HCT116 (cell line): ENCODE results near the gene NFIA. TPM values are rescaled to one million over a fixed set of nuclear protein-coding genes. Genes with fewer than 3 reads are reported as not detected.
A peak's percentile ranks its signal among the peaks of the same experiment; 100 is the strongest.

Experiments used
- ATAC-seq: fragments of 200-7000 bp; cut with Tn5 transposase; 2 replicates; pipeline ENCODE4 v1.9.1; 2020; ENCODE audit warnings: mild to moderate bottlenecking, moderate library complexity
- BruUV-seq: library from RNA; stranded (reverse); fragments of 400-500 nt; replicated peaks from 2 replicates; lab custom pipeline; 2021; lab: Mats Ljungman, UMichigan
- CTCF ChIA-PET: fragments of 300-600 bp; sonication (Branson Sonifier 250); formaldehyde crosslinking; loops from one replicate; lab custom pipeline; 2021; ENCODE audit warnings: antibody characterized with exemption; lab: Charles Lee
- POLR2A ChIA-PET: fragments of 300-600, 350-600 bp; sonication (Branson Sonifier 250); formaldehyde crosslinking; loops from one replicate; lab custom pipeline; 2021; ENCODE audit warnings: antibody characterized with exemption; lab: Charles Lee
- RAD21 ChIA-PET, 2 experiments: fragments of 300-600 bp; sonication (Branson Sonifier 250); formaldehyde crosslinking; loops; one replicate each; lab custom pipeline; 2023; ENCODE audit warnings: low total read pairs in 2 of 2; ENCODE audit not compliant: uncharacterized antibody in 2 of 2, unreplicated experiment in 2 of 2, low non-redundant PET in 1 of 2; lab: Charles Lee
- DNase-seq: peaks from one replicate; pipeline ENCODE4 v3.0.0-alpha.2; 2010; ENCODE audit warnings: low read depth, low spot score
- H2AFZ ChIP-seq: fragments of 200-600 bp; shearing (Covaris generic), sonication (generic); 2 replicates; pipeline ENCODE4 v1.6.1; 2017; ENCODE audit warnings: low read depth, mixed run types, mixed read lengths, antibody characterized with exemption, low read length; ENCODE audit not compliant: poor library complexity, severe bottlenecking
- H3K27ac ChIP-seq: 2 replicates; pipeline ENCODE4 v1.5.1; 2012; ENCODE audit warnings: low read depth, low read length
- H3K27me3 ChIP-seq: fragments of 200-600 bp; sonication (generic); 2 replicates; pipeline ENCODE4 v1.6.1; 2016; ENCODE audit warnings: mixed run types, low read length, mixed read lengths; ENCODE audit not compliant: insufficient read depth
- H3K36me3 ChIP-seq, 2 experiments: fragments of 200-500 bp in 1 of 2; fragments of 200-600 bp in 1 of 2; sonication (Bioruptor generic) in 1 of 2; sonication (generic) in 1 of 2; 2 replicates each; pipeline versions ENCODE4 v1.5.1 to v1.6.1; 2014 to 2016; ENCODE audit warnings: low read length in 2 of 2, inconsistent platforms in 1 of 2, mixed read lengths in 1 of 2, mixed run types in 1 of 2; ENCODE audit not compliant: insufficient read depth in 2 of 2, control insufficient read depth in 1 of 2
- H3K4me1 ChIP-seq, 2 experiments: fragments of 200-600 bp in 1 of 2; sonication (generic) in 1 of 2; 2 replicates each; pipeline versions ENCODE4 v1.5.1 to v1.6.1; 2012 to 2017; ENCODE audit warnings: low read length in 2 of 2, inconsistent platforms in 1 of 2, mild to moderate bottlenecking in 1 of 2, mixed read lengths in 1 of 2, mixed run types in 1 of 2, moderate library complexity in 1 of 2; ENCODE audit not compliant: insufficient read depth in 2 of 2, control insufficient read depth in 1 of 2
- H3K4me2 ChIP-seq: fragments of 200-600 bp; sonication (generic); 2 replicates; pipeline ENCODE4 v1.6.1; 2017; ENCODE audit warnings: mixed run types, low read length, mixed read lengths
- H3K4me3 ChIP-seq, 2 experiments: fragments of 200-600 bp in 1 of 2; sonication (generic) in 1 of 2; replicated peaks in 1 of 2; 2 replicates each; pipeline ENCODE4 v1.5.1; 2011 to 2016; ENCODE audit warnings: low read length in 2 of 2, control low read depth in 1 of 2, low read depth in 1 of 2, mild to moderate bottlenecking in 1 of 2, mixed read lengths in 1 of 2, mixed run types in 1 of 2
- H3K79me2 ChIP-seq: fragments of 200-600 bp; sonication (generic); 2 replicates; pipeline ENCODE4 v1.6.1; 2017; ENCODE audit warnings: mild to moderate bottlenecking, mixed run types, low read length, moderate library complexity, mixed read lengths; ENCODE audit not compliant: insufficient read depth
- H3K9ac ChIP-seq: fragments of 200-600 bp; sonication (generic); 2 replicates; pipeline ENCODE4 v1.6.1; 2016; ENCODE audit warnings: low read length, mixed read lengths
- H3K9me2 ChIP-seq: fragments of 200-600 bp; sonication (generic), shearing (Covaris generic); 2 replicates; pipeline ENCODE4 v1.6.1; 2017; ENCODE audit warnings: mixed run types, mild to moderate bottlenecking, moderate library complexity; ENCODE audit not compliant: insufficient read depth
- H3K9me3 ChIP-seq, 2 experiments: fragments of 200-500 bp in 1 of 2; fragments of 200-600 bp in 1 of 2; sonication (Bioruptor generic) in 1 of 2; sonication (generic) in 1 of 2; 2 replicates each; pipeline ENCODE4 v1.6.1; 2014 to 2017; ENCODE audit warnings: low read length in 2 of 2, mixed read lengths in 2 of 2, inconsistent platforms in 1 of 2, low read depth in 1 of 2, mild to moderate bottlenecking in 1 of 2, mixed run types in 1 of 2, moderate library complexity in 1 of 2; ENCODE audit not compliant: control insufficient read depth in 1 of 2, insufficient read depth in 1 of 2
- H4K20me1 ChIP-seq: fragments of 200-600 bp; sonication (generic), shearing (Covaris generic); 2 replicates; pipeline ENCODE4 v1.6.1; 2017; ENCODE audit warnings: mixed run types, mild to moderate bottlenecking, moderate library complexity; ENCODE audit not compliant: insufficient read depth
- CEBPB ChIP-seq: IDR thresholded peaks from 2 replicates; pipeline ENCODE4 v1.6.1; 2012; ENCODE audit warnings: low read depth
- CTCF ChIP-seq, 3 experiments: fragments of 200-600 bp in 1 of 3; sonication (generic) in 1 of 3; IDR thresholded peaks in 2 of 3; conservative IDR thresholded peaks in 1 of 3; 2 replicates each; pipeline ENCODE4 v1.5.1; 2012 to 2017; ENCODE audit warnings: low read depth in 2 of 3, low read length in 2 of 3, antibody characterized with exemption in 1 of 3, borderline replicate concordance in 1 of 3, control low read depth in 1 of 3, mild to moderate bottlenecking in 1 of 3, mixed read lengths in 1 of 3, mixed run types in 1 of 3, moderate library complexity in 1 of 3; ENCODE audit not compliant: insufficient read depth in 1 of 3
- EGR1 ChIP-seq: IDR thresholded peaks from 2 replicates; pipeline ENCODE4 v1.6.1; 2012; ENCODE audit warnings: low read depth
- ELF1 ChIP-seq: IDR thresholded peaks from 2 replicates; pipeline ENCODE4 v1.6.1; 2012; ENCODE audit warnings: low read depth, borderline replicate concordance
- EZH2 ChIP-seq: fragments of 200-600 bp; sonication (generic); IDR thresholded peaks from 2 replicates; pipeline ENCODE4 v1.6.1; 2017; ENCODE audit warnings: antibody characterized with exemption, mixed run types
- EZH2phosphoT487 ChIP-seq: fragments of 200-600 bp; IDR thresholded peaks from 2 replicates; pipeline ENCODE4 v1.6.1; 2018; ENCODE audit warnings: antibody characterized with exemption, borderline replicate concordance
- FOSL1 ChIP-seq: IDR thresholded peaks from 2 replicates; pipeline ENCODE4 v1.6.1; 2012; ENCODE audit warnings: low read depth
- JUND ChIP-seq: IDR thresholded peaks from 2 replicates; pipeline ENCODE4 v1.6.1; 2012
- POLR2A ChIP-seq: IDR thresholded peaks from 2 replicates; pipeline ENCODE4 v1.7.0; 2011; ENCODE audit warnings: borderline replicate concordance; ENCODE audit not compliant: insufficient read depth, insufficient read length; ENCODE audit errors: extremely low read depth
- POLR2AphosphoS5 ChIP-seq: IDR thresholded peaks from 2 replicates; pipeline ENCODE4 v1.6.1; 2011; ENCODE audit warnings: mild to moderate bottlenecking, low read depth, low read length, moderate library complexity
- SIN3A ChIP-seq: IDR thresholded peaks from 2 replicates; pipeline ENCODE4 v1.6.1; 2012; ENCODE audit warnings: low read depth
- SP1 ChIP-seq: IDR thresholded peaks from 2 replicates; pipeline ENCODE4 v1.6.1; 2012; ENCODE audit warnings: low read depth
- SRF ChIP-seq: IDR thresholded peaks from 2 replicates; pipeline ENCODE4 v1.6.1; 2012; ENCODE audit warnings: low read depth
- YY1 ChIP-seq: IDR thresholded peaks from 2 replicates; pipeline ENCODE4 v1.6.1; 2011; ENCODE audit warnings: low read length, low read depth, moderate library complexity, mild to moderate bottlenecking; ENCODE audit not compliant: insufficient replicate concordance; ENCODE audit errors: extremely low read depth
- ZBTB33 ChIP-seq: IDR thresholded peaks from 2 replicates; pipeline ENCODE4 v1.6.1; 2011; ENCODE audit warnings: mild to moderate bottlenecking, low read length, moderate library complexity; ENCODE audit not compliant: insufficient replicate concordance; ENCODE audit errors: extremely low read depth
- ZFX ChIP-seq: fragments of 450-650 bp; IDR thresholded peaks from 2 replicates; pipeline ENCODE4 v1.6.1; 2017
- intact Hi-C: fragments of 100-400 bp; cut with micrococcal nuclease; formaldehyde crosslinking; loops from 2 replicates; pipeline ENCODE4 v1.10.0; 2022
- total RNA-seq: library from RNA; stranded (reverse); gene quantifications from one replicate; pipeline ENCODE4 v1.2.1, GENCODE V29; 2021; ENCODE audit not compliant: unreplicated experiment
- TF ChIP-seq, protein P1 (sequence below): IDR thresholded peaks from 2 replicates; pipeline ENCODE4 v1.6.1; 2012

The NFIA gene
- total RNA-seq, 1 experiment from 2014 or later = 17.2 TPM

DNA sequence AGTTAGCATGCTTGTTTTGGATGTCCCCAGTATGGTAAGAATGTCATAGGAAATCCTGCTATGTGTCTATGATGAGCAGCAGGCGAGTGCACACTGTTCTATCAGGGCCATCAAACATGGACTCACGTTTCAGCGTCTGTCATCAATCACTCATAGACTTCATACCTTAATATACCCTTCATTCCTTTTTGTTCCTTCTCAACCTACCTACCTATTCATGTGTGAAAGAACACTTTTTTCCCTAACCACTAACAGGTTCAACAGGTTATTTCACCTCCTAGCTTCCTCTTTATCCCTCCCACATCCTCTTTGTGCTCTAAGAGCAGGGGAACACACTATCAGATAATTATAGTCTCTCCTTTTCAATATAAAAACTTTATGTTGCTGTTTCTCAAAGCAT, 342.0 kb downstream of the NFIA start:
- no peaks in the 10 kb centered on the region for H3K9me3 ChIP-seq
- H3K4me3 ChIP-seq = no peak overlapping the region
- no peak; the same call in 1 of the 2 replicates for ATAC-seq
- H3K4me1 ChIP-seq = peaks cover 3 to 6% of the 10 kb centered on the region in 2 experiments; a peak in 2 of 4 replicates
- no peaks in the 10 kb centered on the region for H3K9me2 ChIP-seq
- ChIA-PET POLR2A (no interaction called here), RAD21 (interaction anchor here in 1 of 2 experiments (0.7 kb wide), 1 partner anchor 428 kb away, joined by 4 read pairs; no protein-coding TSS in a partner anchor), CTCF (no interaction called here)
- peak; percentile 10 for DNase-seq
- no peaks in the 10 kb centered on the region for H3K36me3 ChIP-seq
- no peak overlapping the region for H3K9ac ChIP-seq
- intact Hi-C loops = no loop called here
- BruUV-seq = no TSS peak
- H3K27ac ChIP-seq = no peak overlapping the region
- H4K20me1 ChIP-seq = no peaks in the 10 kb centered on the region
- TF ChIP-seq JUND (no peak), CEBPB (no peak), SP1 (peak; percentile 43), YY1 (no peak), SIN3A (no peak)
- H3K4me2 ChIP-seq = 0 out of 2 replicates have a peak overlapping the region, but pooled peaks have one; percentile 10
- H3K27me3 ChIP-seq = no peaks in the 10 kb centered on the region
- H3K79me2 ChIP-seq = no peaks in the 10 kb centered on the region
- no peak overlapping the region for H2AFZ ChIP-seq

DNA sequence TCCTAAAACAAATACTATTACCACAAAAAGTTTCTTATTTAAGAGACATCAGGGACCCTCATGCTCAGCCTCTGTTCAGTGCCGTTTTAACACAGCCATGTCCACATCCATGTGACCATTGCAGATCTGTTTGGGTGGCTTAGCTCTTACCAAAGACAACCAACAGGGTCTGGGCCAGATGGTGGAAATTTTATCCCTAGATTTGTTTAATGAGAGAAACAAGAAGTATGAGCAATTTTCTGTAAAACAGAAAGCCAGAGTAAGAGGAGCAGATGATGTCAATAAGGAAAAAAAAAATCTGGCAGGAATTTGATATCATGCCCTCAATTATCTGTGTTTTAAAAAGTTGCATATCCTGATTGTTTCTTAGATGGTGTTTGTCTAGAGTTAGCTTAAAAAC, 342.7 kb downstream of the NFIA start:
- no peak for ATAC-seq
- no peak for TF ChIP-seq FOSL1
- TF ChIP-seq ELF1 = no peak
- TF ChIP-seq ZFX = no peak
- TF ChIP-seq EGR1 = no peak
- TF ChIP-seq, protein P1, sequence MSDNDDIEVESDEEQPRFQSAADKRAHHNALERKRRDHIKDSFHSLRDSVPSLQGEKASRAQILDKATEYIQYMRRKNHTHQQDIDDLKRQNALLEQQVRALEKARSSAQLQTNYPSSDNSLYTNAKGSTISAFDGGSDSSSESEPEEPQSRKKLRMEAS = no peak
- no peak for TF ChIP-seq SRF
- TF ChIP-seq CTCF (IDR thresholded peaks at IDR 0.05 in 2 of 3, conservative IDR thresholded peaks at IDR 0.05 in 1 of 3; ENCODE audit: borderline replicate concordance in 1 of 3, insufficient read depth in 1 of 3, low read depth in 2 of 3, low read length in 2 of 3) = no peak
- TF ChIP-seq EZH2 = no peak
- no peak for TF ChIP-seq YY1
- TF ChIP-seq ZBTB33 = no peak
- no peak for TF ChIP-seq EZH2phosphoT487
- TF ChIP-seq POLR2AphosphoS5 = no peak
- no peak for TF ChIP-seq POLR2A
- Histone ChIP-seq H3K79me2 (no peaks in the 10 kb centered on the region), H3K27ac (no peak overlapping the region), H3K4me3 (no peak overlapping the region), H4K20me1 (no peaks in the 10 kb centered on the region), H3K9ac (no peak overlapping the region), H3K4me1 (peaks cover 3 to 6% of the 10 kb centered on the region in 2 experiments; a peak in 2 of 4 replicates), H3K9me2 (no peaks in the 10 kb centered on the region), H2AFZ (no peak overlapping the region), H3K9me3 (no peaks in the 10 kb centered on the region), H3K4me2 (no peak overlapping the region), H3K27me3 (no peaks in the 10 kb centered on the region), H3K36me3 (no peaks in the 10 kb centered on the region)
- POLR2A ChIA-PET = no interaction called here
- no peak for DNase-seq
- intact Hi-C loops = no loop called here
- no TSS peak for BruUV-seq
- CTCF ChIA-PET = no interaction called here
- RAD21 ChIA-PET = no interaction called here
